Activated CD8-positive, alpha-beta memory T cell treated with anti-CD3 and anti-CD28 coated beads, Interleukin-2, amount 50 U/mL, for 24 hours (primary cell): ENCODE results near the gene LRRC40.
"Not testable (repeated sequence)": the region's sequence is repeated elsewhere in the genome, so short reads cannot be mapped to it uniquely, and the experiment has no call there.

ENCODE experiments used
- DNase-seq: peaks from one replicate; pipeline ENCODE4 v3.0.0-alpha.2; 2020; ENCODE audit errors: extremely low read depth

LRRC40 gene

GRCh38 chr1:70202173-70202758 is 3.1 kb downstream of the LRRC40 start:
- DNase-seq: no peak

GRCh38 chr1:70200065-70200464 is 5.3 kb downstream of the LRRC40 start:
- DNase-seq: no peak

- no peak for DNase-seq
These were observed 9.0 kb downstream of the LRRC40 start for GRCh38 chr1:70196333-70196732.

- DNase-seq: no peak
These were observed 10.0 kb downstream of the LRRC40 start for GRCh38 chr1:70195342-70195741.

- DNase-seq: no peak
These were observed 10.8 kb downstream of the LRRC40 start for GRCh38 chr1:70194601-70195000.

- not testable (repeated sequence) for DNase-seq
These were observed 12.9 kb downstream of the LRRC40 start for GRCh38 chr1:70192446-70192845.

- no peak for DNase-seq
These were observed 15.2 kb downstream of the LRRC40 start for GRCh38 chr1:70190180-70190579.

- no peak for DNase-seq
These were observed 16.9 kb downstream of the LRRC40 start for GRCh38 chr1:70188522-70188921.

GRCh38 chr1:70185181-70185580 is 20.2 kb downstream of the LRRC40 start:
- not testable (repeated sequence) for DNase-seq

GRCh38 chr1:70171512-70171911 is 33.9 kb downstream of the LRRC40 start:
- DNase-seq: no peak

- DNase-seq: no peak
These were observed 36.1 kb downstream of the LRRC40 start for GRCh38 chr1:70169018-70169839.

- DNase-seq: no peak
These were observed 37.1 kb downstream of the LRRC40 start for GRCh38 chr1:70168283-70168682.

GRCh38 chr1:70164350-70164749 is 41.0 kb downstream of the LRRC40 start:
- DNase-seq: no peak

- DNase-seq: no peak
These were observed 48.8 kb downstream of the LRRC40 start for GRCh38 chr1:70156529-70157120.

GRCh38 chr1:70153739-70154138 is 51.6 kb downstream of the LRRC40 start:
- DNase-seq: no peak

GRCh38 chr1:70150444-70150843 is 54.9 kb downstream of the LRRC40 start:
- DNase-seq: no peak

- DNase-seq: no peak
These were observed 58.9 kb downstream of the LRRC40 start for GRCh38 chr1:70146488-70146887.

- DNase-seq: no peak
These were observed 62.2 kb downstream of the LRRC40 start for GRCh38 chr1:70143048-70143659.

- DNase-seq: no peak
These were observed 63.3 kb downstream of the LRRC40 start for GRCh38 chr1:70142075-70142474.

GRCh38 chr1:70140894-70141293 is 64.5 kb downstream of the LRRC40 start:
- DNase-seq: no peak

GRCh38 chr1:70140343-70140742 is 65.0 kb downstream of the LRRC40 start:
- no peak for DNase-seq

- DNase-seq: no peak
These were observed 71.2 kb downstream of the LRRC40 start for GRCh38 chr1:70134148-70134547.

GRCh38 chr1:70117046-70117445 is 88.3 kb downstream of the LRRC40 start:
- no peak for DNase-seq
